HG03558 (cell line): ENCODE results near the gene HMG20B.
A peak's percentile ranks its signal among the peaks of the same experiment; 100 is the strongest.
"Not testable (repeated sequence)": the region's sequence is repeated elsewhere in the genome, so short reads cannot be mapped to it uniquely, and the experiment has no call there.

Experiments used
- ATAC-seq: cut with Tn5 transposase; IDR thresholded peaks from one replicate; pipeline ENCODE4 v1.9.1; 2021; ENCODE audit warnings: moderate number of reproducible peaks; ENCODE audit not compliant: unreplicated experiment; ENCODE audit errors: extremely low read depth

The HMG20B gene

GRCh38 chr19:3554254-3555083 lies 18.3 kb upstream of the HMG20B start:
- ATAC-seq = no peak

DNA sequence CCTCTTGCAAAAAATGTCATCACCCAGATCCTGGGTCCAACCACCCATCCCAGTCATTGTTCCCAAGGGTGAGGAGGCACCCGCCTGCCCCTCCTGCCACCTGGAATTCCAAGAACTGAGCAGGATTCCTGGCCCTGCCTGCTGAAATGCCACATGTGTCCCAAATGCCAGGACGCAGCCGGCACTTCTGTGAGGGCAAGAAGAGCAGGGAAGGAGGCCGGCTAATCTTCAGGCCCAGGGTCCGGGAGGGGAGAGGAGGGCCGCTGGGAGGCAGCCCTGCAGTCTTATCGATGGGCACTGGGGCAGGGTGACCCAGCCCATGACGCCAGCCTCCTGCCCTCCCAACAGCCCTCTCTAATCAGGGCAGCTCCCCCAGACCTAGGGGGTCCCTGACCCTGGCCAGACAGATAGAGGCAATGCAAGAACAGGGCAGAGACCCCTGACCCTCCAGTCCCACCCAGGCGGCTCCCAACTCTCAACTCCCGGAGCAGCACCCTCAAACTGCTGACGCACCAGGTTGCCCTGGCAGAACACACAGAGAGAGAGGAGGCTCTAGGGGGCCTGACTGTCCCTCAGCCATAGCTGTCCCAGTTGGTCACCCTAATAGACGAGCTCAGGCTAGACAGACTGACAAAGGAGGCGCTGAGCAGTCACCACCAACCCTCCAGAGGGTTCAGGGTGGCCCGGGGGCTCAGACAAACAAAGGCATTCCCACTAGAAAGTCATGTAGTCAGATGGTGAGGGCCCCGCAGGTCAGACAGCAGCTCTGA lies 16.9 kb upstream of the HMG20B start:
- ATAC-seq = no peak

- ATAC-seq = no peak
Observed at GRCh38 chr19:3556423-3556977, 16.2 kb upstream of the HMG20B start.

GRCh38 chr19:3556978-3557460 lies 15.7 kb upstream of the HMG20B start:
- ATAC-seq = no peak

DNA sequence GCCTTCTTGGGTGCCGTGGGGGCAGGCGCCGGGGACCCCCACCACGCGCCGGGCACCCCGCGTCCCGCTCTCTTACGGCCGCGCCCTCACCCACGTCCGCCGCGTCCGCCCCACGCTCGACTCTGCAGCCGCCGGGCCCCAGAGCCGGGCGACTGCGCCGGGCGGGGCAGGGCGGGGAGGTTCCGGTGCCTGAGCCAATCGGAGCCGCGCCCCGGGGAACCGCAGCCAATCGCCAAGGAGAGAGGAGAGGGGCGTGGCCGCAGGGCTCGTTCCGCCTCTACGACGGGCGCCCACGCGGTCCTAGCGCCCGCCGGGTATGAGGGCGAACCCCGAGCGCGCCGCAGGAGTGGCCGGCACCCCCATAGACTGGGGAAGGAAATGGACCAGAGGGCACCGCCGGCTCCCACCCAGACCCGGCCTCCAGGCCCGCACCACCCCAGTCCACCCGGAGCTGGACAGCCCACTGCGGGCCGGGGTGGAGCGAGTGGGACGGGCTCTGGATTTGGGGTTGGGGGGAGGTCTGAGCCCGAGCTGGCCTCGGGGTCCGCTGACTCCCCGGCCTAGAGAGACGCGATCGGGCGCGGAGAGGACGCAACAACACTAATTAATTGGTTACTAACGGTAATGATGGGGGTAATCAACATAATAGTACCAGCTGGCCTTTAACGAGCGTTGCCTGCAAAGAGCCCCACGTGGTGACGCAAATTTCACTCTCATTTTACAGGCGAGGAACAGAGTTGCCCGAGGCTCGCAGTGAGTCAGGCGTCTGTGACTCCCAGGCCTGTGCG lies 15.1 kb upstream of the HMG20B start, which contains the start of gene MFSD12:
Gene MFSD12, minus strand, starts transcription at position 126 of the 788 bp plus-strand sequence. CDS start 183 bp downstream, outside the sequence.
- peak; percentile 62 for ATAC-seq

DNA sequence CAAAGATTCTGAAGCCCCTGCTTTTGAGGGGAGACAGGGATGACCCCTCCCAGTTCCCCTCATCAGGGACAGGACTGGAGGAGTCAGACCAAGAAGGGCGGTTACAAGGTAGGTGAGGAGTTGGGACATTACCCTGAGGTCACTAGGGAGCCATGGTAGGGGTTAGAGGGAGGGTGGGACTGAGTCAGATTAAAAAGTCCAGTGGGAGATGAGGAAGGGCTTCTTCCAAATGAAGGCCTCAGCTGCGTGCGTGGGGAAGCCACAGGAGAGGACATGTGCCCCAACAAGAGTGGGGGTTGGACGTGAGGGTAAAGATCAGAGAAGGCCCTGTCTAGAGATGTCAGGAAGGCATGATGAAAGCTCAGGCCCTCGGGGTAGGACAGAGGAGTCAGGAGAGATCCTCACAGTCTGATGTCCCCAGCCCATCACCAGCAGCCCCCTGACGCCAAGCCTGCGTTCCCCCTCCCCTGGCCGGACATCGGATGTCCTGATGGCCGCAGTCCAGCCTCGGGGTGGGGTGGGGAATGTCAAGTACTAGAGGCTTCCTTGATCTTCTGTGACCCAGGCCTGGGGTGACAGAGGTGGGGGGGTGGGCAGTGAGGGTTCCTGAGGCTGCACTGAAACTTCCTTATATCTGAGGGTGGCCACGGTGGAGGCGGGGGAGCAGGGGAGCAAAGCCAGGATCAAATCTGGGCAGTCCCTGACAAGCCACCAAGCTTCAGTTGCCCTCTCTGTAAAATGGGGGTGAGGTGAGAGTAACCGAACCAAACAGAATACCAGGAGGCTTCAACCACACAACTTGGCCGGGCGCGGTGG lies 8.8 kb upstream of the HMG20B start:
- ATAC-seq = no peak

DNA sequence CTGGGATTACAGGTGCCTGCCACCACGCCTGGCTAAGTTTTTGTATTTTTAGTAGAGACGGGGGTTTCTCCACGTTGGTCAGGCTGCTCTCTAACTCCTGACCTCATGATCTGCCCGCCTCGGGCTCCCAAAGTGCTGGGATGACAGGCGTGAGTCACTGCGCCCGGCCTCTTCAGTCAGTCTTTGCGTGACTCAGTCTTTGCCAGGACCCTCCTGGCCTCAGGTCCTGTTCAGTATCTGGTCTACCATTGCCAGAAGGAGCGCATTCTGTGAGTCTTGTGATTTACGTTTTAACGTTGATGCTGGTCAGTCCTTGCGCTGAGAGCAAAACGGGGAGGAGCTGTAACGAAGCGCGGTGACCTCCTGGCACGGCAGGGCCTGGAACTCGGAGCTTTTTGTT lies 7.6 kb upstream of the HMG20B start:
- no peak for ATAC-seq

- not testable (repeated sequence) for ATAC-seq
Observed at GRCh38 chr19:3570042-3570441, 2.7 kb upstream of the HMG20B start.

DNA sequence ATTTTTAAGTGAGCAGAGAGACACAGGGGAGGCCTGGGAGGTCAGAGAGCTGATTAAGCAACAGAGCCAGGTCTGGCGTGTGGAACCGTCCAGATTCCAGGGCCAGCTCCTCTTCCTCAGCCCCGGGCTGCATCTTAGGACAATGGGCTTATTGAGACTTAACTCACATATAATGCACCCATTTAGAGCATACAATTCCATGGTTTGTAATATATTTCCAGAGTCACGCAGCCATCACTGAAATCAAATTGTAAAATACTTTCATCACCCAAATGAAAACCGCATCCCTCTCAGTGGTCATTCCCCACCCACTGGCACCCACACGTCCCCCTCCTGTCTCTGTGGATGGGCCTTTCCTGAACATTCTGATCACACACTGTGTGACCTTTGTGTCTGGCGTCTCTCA lies 2.1 kb upstream of the HMG20B start:
- no peak for ATAC-seq

DNA sequence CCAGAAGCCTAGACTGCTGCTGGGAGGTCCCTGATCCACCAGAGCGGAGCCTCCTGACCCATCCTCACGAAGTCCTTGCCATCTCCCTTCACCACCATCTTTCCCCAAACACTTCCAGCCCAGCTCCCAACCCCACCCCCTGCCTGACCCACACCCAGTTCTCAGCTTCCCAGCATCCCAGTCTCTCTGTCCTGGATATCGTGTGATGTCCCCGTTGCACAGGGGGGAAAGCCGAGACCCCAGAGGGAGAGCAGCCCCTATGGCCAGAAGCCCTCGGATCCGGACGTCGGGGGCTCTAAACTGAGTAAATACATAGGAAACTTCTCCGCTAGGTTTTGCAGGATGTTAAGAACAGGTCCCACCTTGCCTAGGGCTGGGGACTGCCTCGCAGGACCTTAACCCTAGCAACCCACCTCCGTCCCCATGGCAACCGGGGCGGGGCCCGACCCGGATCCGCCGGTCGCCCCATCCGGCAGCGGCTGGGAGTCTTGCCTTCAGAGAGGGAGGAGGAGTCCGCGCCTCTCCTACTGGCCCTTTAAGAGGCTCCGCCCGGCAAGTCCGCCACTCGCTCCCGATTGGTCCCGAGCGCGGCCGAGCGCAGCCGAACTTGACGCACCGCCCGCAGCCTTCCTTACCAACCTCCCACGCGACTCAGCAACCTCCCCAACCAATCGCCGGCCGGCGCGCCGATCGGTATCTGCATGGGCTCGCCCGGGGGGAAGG lies 451 bp upstream of the HMG20B start:
- peak; percentile 77 for ATAC-seq

DNA sequence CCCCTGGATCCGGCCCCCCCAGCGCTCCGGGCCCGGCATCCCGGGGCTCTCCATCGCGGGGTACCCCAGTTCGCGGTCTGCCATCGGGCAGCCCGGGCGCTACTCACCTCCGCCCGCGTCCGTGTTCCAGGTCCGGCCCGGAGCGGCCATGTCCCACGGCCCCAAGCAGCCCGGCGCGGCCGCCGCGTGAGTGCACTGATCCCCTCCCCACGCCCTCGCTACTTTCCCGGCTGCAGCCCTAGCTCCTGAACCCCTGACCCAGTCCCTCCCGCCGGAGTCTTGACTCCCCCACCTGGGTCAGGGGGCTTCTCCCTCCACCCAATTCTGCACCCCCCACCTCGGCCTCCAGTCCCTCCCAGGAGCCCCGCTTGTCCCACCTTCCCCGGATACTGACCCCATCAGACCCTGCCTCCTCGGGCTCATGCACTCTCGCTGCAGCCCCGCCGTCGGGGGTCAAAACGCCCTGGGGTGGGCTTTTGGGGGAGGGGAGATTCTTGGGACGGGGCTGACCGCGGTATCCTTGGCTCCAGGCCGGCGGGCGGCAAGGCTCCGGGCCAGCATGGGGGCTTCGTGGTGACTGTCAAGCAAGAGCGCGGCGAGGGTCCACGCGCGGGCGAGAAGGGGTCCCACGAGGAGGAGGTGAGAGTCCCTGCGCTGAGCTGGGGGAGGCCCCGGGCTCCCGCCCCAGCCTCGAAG lies 566 bp downstream of the HMG20B start:
- no peak for ATAC-seq

DNA sequence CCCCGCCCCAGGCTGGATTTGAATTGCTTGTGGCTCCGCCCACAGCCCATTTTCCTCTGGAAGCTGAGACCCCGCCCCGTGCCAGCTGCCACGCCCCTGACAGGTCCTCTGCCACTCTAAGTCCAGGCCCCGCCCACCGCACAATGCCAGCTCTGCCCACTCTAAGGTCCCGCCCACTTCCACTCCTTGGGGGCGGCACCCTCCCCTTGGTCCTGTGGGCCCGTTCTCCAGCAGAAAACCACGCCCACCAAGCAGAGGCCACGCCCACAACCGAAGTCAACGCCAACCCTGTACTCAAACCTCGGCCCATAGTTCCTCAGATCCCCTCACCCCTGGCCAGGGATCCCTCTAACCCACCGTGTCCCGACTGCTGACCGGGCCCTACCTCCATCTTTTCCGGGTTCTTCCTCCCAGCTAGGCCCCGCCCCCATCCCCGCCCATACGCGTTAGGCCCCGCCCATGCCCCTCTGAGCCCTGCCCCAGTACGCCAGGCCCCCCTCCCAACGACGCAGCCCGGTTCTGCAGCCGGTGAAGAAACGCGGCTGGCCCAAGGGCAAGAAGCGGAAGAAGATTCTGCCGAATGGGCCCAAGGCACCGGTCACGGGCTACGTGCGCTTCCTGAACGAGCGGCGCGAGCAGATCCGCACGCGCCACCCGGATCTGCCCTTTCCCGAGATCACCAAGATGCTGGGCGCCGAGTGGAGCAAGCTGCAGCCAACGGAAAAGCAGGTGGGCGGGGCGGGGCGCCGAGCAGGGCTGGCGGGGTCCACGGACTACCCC lies 1.3 kb downstream of the HMG20B start:
- no peak for ATAC-seq

GRCh38 chr19:3575260-3575741 lies 2.6 kb downstream of the HMG20B start:
- no peak for ATAC-seq

DNA sequence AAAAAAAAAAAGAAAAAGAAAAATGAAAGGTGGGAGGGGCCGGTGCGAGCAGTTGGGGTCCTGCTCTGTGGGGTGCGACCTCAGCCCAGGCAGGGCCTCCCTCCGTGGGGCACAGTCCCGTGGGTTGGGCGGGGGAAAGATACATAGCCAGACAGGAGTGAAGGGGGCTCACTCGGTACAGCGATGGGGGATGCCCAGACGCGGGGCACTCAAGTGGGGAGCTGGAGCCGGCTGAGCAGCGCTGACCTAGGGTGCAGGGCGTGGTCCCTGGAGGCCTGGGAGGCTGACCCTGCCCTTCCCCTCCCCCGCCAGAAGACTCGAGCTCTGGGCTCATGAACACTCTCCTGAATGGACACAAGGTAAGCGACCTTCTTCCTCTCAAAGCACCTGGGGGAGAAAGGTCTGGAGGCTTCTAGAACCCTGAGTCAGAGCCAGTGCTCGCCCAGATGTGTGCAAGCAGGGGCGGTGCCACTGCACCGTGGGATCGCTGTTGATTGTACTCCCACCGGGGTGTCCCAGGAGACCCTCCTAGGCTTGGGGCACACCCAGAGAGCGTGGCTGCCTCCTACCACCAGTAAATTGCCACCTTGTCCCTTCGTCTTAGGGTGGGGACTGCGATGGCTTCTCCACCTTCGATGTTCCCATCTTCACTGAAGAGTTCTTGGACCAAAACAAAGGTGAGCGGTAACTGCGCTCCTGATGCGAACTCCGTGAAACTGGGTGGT lies 3.4 kb downstream of the HMG20B start:
- ATAC-seq = no peak

DNA sequence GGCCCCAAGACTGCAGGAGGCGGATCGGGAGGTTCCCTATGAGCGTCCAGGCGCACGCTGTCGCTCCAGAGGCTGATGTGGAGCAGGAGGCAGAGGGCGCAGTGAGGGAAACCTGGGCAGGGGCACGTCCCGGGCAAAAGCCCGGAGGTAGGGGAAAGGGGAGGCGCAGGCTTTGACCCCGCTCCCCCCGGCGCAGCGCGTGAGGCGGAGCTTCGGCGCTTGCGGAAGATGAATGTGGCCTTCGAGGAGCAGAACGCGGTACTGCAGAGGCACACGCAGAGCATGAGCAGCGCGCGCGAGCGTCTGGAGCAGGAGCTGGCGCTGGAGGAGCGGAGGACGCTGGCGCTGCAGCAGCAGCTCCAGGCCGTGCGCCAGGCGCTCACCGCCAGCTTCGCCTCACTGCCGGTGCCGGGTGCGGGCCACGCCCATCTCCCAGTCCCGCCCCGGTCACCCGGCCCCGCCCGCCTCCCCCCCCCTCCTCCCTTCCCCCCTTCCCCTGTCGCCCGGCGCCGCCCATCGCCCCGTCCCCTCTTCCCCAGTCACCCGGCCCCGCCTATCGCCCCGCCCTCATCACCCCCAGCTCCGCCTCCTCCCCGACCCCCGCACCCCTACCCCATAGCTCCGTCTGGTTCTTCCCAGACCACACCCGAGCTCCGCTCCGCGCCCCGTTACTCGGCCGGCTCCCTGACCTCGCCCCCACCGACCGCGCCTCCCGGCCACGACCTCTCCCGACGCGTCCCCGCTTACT lies 4.1 kb downstream of the HMG20B start:
- no peak for ATAC-seq
